Effector CD4-positive, alpha-beta T cell (primary cell): ENCODE results near the gene SLC11A2.

Source experiments
- DNase-seq: peaks from one replicate; pipeline ENCODE4 v3.0.0-alpha.2; 2020
- total RNA-seq: gene quantifications from one replicate; lab custom pipeline; 2026; lab: John Stamatoyannopoulos, UW

Gene SLC11A2
- total RNA-seq: 55.7 reads per million, percentile 71 among the genes with 10 or more reads in this experiment

GRCh38 chr12:51025836-51026638, at the start of gene SLC11A2:
SLC11A2 (minus strand) TSS chr12:51026384; CDS start chr12:51010728, 15,656 bp downstream.
- DNase-seq: peak; percentile 86

GRCh38 chr12:51075390-51075789, 49.2 kb upstream of the SLC11A2 start:
- no peak for DNase-seq

GRCh38 chr12:51071663-51072062, 45.5 kb upstream of the SLC11A2 start:
- no peak for DNase-seq

GRCh38 chr12:51070004-51070403, 43.8 kb upstream of the SLC11A2 start:
- no peak for DNase-seq

DNA sequence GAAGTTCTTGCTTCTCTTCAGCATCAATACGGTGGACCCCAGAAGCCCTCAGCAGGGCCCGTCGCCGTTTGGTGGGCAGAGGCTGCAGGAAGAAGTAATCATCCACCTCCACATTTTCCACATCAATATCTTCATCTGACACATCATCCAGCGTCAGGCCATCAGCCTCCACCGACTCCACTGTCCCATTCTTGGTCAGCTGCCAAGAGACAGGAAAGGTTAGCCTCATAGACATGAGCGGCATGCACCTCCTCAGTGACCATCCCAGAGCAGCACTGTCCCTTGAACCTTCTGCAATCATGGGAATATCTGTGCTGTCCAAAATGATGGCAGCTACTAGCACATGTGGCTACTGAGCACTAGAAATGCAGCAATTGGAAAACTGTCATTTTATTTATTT, 41.6 kb upstream of the SLC11A2 start:
- no peak for DNase-seq

DNA sequence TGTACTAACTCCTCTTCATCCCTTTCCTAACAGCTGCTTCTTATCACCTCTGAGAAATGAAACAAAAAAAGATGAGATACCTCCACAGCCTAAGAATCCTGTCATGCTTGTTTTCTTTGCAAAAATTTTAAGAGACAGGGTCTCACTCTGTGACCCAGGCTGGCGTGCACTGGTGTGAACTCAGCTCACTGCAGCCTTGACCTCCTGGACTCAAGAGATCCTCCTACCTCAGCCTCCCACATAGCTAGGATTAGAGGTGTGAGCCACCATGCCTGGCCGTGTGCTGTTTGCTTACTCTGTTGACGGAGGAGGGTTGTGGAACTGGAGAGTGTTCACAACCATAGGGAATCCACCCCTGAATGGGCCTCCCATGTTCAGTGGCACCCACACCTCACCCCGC, 41.0 kb upstream of the SLC11A2 start:
- DNase-seq: no peak

- no peak for DNase-seq
These were observed 39.3 kb upstream of the SLC11A2 start for GRCh38 chr12:51065530-51065929.

GRCh38 chr12:51062631-51063397, 36.6 kb upstream of the SLC11A2 start:
- no peak for DNase-seq

- no peak for DNase-seq
These were observed 32.9 kb upstream of the SLC11A2 start for GRCh38 chr12:51059086-51059485.

DNA sequence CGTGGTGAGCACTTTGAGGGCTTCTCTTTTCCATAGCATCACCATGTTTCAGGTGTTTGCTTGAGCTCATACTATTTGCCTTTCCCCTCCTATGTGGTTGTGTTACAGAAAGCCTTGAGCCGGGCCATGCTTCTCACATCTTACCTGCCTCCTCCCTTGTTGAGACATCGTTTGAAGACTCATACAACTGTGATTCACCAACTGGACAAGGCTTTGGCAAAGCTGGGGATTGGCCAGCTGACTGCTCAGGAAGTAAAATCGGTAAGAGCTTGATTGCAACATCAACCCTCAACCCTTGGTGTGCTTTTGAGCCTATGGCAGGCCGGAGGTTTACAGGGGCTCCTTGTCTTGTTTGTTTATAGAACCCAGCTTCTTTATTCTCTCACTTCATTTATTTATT, 30.1 kb upstream of the SLC11A2 start:
- no peak for DNase-seq

- DNase-seq: no peak
These were observed 28.9 kb upstream of the SLC11A2 start for GRCh38 chr12:51055060-51055459.

GRCh38 chr12:51051787-51052186, 25.6 kb upstream of the SLC11A2 start:
- no peak for DNase-seq

- DNase-seq: no peak
These were observed 23.3 kb upstream of the SLC11A2 start for GRCh38 chr12:51049525-51049924.

DNA sequence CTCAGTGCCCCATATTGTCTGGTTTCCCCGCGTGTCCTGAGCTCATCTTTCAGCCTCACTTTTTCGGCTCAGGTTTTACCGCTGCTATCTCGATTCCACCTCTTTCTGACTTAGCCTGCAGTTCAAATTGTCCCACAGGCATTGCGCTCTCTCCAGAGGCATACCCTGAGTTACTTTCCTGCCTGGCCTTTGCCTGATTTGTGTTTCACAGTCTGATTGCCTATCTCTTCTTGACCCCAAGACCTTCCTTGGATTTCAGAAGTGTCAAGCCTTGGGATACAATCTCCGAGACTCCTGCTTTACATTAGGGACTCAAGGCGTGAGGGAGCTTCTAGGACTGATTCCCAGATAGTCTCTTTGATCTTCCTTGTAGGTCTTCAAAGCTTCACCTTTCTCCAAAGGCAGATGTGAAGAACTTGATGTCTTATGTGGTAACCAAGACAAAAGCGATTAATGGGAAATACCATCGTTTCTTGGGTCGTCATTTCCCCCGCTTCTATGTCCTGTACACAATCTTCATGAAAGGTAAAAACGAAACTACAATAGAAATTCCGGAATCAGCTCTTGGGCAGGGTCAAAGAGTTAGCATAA, 22.6 kb upstream of the SLC11A2 start:
- DNase-seq: no peak

GRCh38 chr12:51047655-51048540, 21.7 kb upstream of the SLC11A2 start, which contains the start of gene LETMD1:
LETMD1 (plus strand) TSS chr12:51048327; CDS start chr12:51048357, 30 bp downstream.
- peak; percentile 87 for DNase-seq

DNA sequence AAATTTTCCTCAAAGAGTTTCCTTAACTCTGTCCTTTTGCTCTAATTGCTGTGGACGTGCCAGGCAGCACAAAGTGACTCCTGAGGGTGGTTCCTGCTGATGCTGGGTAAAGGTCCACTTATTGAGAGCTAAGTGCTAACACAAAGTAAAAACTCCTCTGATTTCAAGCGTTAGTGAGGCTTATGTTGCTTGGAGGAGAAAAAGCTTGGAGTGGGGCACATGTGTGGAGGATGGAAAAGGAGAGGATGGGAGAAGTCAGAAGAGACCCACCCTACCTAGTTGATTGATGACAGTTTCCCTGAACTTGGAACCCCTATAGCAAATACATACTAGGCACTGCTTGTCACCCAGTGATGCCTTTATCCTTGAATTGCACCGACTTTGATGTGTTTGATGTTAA, 10.1 kb upstream of the SLC11A2 start:
- no peak for DNase-seq

DNA sequence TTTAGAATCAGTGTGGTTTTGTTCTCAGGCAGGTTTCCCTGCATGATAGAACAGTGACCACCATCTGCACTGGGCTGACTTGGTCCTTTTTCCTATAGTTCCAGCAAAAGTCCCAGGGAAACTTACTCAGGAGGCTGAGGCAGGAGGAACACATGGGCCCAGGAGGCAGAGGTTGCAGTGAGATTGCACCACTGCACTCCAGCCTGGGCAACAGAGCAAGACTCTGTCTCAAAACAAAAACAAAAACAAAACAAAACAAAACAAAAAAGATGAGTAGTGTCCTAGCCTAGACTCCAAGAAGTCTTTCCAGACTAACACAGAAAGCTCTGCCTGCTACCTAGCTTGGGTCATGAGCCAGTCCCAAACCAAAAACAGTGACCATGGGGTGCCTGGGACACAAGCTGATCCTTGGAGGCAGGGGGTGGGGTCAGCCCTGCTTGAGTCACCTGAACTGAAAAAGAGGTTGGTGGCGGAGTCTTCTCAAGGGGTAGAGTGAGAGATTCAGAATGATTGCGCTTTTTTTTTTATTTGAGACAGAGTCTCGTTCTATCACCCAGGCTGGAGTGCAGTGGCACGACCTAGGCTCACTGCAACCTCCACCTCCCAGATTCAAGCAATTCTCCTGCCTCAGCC, 7.4 kb upstream of the SLC11A2 start:
- no peak for DNase-seq

GRCh38 chr12:51033048-51033447, 6.9 kb upstream of the SLC11A2 start:
- no peak for DNase-seq

DNA sequence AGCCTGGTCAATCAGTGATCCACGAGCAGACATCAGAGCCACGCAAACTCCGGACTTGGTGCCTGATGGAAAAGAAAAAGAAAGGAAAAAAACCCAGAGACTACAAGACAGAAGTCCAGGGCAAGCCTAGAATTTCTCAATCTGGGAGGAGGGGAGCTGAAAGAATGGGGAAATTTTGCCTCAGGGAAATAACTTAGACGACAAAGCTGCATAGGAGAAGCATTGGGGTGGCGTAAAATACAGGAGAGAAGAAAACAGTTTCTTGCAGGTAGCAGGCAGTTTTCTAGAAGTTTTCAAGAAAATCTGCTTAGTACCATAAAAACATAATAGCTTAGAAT, 2.6 kb upstream of the SLC11A2 start:
- no peak for DNase-seq

DNA sequence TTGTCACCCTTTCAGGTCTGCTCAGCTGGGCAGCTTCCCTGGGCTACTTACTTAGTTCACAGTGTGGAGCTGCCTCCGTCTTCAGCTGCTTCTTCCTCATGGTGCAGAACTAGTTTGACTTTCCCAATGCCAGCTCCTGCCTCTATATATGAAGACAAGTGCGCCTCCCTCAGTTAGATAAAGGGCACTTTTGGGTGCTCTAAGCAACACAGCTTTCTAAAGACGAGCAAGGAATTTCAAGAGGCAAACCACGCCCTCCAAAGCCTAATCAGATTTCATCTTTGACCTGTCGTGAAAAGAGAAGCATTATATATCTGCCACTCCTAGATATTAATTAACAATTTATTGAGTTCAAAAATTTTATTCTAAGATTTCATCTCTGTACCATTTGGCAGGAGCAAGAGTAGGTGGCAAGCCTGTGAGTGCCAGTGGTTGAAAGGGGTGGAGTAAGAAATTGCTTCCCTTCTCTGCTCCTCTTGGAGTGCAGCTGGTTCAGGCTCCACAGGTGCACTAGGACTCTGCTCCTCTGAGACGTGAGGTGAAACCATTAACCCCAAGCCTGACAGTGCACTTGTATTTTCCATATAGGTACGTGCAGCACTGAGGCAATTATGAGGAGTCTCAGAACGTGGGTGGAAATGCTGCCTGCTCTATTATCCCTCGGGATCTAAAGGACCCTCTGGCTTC, 2.1 kb upstream of the SLC11A2 start:
- DNase-seq: no peak

DNA sequence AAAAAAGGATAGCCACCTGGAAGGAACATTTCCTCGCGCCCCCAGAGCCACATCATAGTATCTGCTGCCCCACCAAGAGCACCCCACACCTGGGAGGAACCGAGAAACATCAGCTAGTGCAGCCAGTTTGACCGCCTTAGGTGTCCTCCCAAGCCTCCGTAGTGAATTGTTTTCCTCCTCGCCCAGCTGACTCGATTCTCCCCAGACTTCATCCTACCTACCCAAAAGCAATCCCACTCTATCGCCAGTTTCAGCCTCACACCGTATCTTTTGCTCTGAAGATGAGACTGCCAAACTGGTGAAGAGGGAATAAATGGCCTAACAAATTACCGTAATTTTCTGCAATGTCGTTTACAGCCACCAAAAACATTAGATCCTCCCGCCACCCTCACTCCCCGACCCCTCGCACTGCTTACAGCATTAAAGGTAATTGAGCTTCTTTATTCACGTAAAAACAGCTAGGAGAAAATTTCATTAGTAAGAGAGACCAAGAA, 1.2 kb upstream of the SLC11A2 start:
- DNase-seq: no peak
